HG03108 (cell line): Measurements from ENCODE around the gene KIF27.
"Not testable (repeated sequence)": the region's sequence is repeated elsewhere in the genome, so short reads cannot be mapped to it uniquely, and the experiment has no call there.

Source experiments
- ATAC-seq: cut with Tn5 transposase; IDR thresholded peaks from one replicate; pipeline ENCODE4 v1.9.1; 2021; ENCODE audit warnings: moderate library complexity; ENCODE audit not compliant: unreplicated experiment

KIF27 gene

GRCh38 chr9:83932851-83933250 lies 11.6 kb upstream of the KIF27 start:
- ATAC-seq: no peak

GRCh38 chr9:83932011-83932410 lies 10.8 kb upstream of the KIF27 start:
- no peak for ATAC-seq

GRCh38 chr9:83930881-83931280 lies 9.6 kb upstream of the KIF27 start:
- ATAC-seq: no peak

- no peak for ATAC-seq
Observed at GRCh38 chr9:83927591-83927990, 6.4 kb upstream of the KIF27 start.

- peak; percentile 29 for ATAC-seq
Observed at GRCh38 chr9:83920469-83920926, 734 bp downstream of the KIF27 start.

- ATAC-seq: no peak
Observed at GRCh38 chr9:83919111-83919510, 2.1 kb downstream of the KIF27 start.

- not testable (repeated sequence) for ATAC-seq
Observed at GRCh38 chr9:83912194-83912593, 9.0 kb downstream of the KIF27 start.

GRCh38 chr9:83906144-83906543 lies 15.1 kb downstream of the KIF27 start:
- ATAC-seq: no peak

GRCh38 chr9:83900615-83901014 lies 20.6 kb downstream of the KIF27 start:
- ATAC-seq: not testable (repeated sequence)

- not testable (repeated sequence) for ATAC-seq
Observed at GRCh38 chr9:83894301-83894700, 26.9 kb downstream of the KIF27 start.

- ATAC-seq: not testable (repeated sequence)
Observed at GRCh38 chr9:83886498-83886897, 34.7 kb downstream of the KIF27 start.

- ATAC-seq: not testable (repeated sequence)
Observed at GRCh38 chr9:83885559-83886240, 35.5 kb downstream of the KIF27 start.

- not testable (repeated sequence) for ATAC-seq
Observed at GRCh38 chr9:83881687-83882408, 39.4 kb downstream of the KIF27 start.

GRCh38 chr9:83875559-83875958 lies 45.7 kb downstream of the KIF27 start:
- ATAC-seq: not testable (repeated sequence)

- not testable (repeated sequence) for ATAC-seq
Observed at GRCh38 chr9:83849895-83850294, 71.3 kb downstream of the KIF27 start.

- not testable (repeated sequence) for ATAC-seq
Observed at GRCh38 chr9:83837070-83837643, 84.1 kb downstream of the KIF27 start.

- ATAC-seq: not testable (repeated sequence)
Observed at GRCh38 chr9:83830426-83831071, 90.7 kb downstream of the KIF27 start.

GRCh38 chr9:83824986-83825623 lies 96.1 kb downstream of the KIF27 start:
- ATAC-seq: not testable (repeated sequence)

GRCh38 chr9:83817356-83818278 lies 103.6 kb downstream of the KIF27 start, which contains the start of gene GKAP1:
Gene GKAP1, minus strand, starts transcription at chr9:83817769. Its CDS starts 11,252 bp downstream, at chr9:83806517.
- peak; percentile 70 for ATAC-seq

- peak; percentile 5 for ATAC-seq
Observed at GRCh38 chr9:83817011-83817355, 104.2 kb downstream of the KIF27 start.
